HK-2 (cell line): ENCODE data around the gene CTXND1.
A peak's percentile ranks its signal among the peaks of the same experiment; 100 is the strongest.
"Not testable (repeated sequence)": the region's sequence is repeated elsewhere in the genome, so short reads cannot be mapped to it uniquely, and the experiment has no call there.

ENCODE experiments used
- DNase-seq: peaks from one replicate; pipeline ENCODE4 v3.0.0-alpha.2; 2018; ENCODE audit not compliant: unreplicated experiment

Gene CTXND1

DNA sequence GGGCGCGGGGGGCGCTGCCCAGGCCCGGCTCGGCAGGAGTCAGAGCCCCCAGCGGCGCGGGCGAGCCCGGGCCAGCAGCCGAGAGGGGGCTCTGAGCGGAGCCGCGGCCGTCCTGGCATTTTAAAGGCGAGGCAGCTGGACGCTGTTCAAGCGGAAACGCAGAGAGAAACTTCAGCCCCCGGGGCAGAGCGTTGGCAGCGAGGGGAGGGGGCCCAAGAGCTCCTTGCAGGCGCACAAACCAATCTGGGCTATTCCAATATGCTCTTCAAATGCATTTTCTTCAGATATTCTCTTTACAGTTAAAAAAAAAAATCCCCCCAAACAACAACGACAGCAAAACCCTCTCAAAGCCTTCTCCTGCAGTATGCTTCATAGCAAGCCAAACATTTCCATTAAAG lies at the start of gene CTXND1:
Gene CTXND1 (minus strand): TSS at position 93 of the 398 bp plus-strand sequence. CDS start 50,264 bp downstream, outside the sequence.
- DNase-seq: no peak

DNA sequence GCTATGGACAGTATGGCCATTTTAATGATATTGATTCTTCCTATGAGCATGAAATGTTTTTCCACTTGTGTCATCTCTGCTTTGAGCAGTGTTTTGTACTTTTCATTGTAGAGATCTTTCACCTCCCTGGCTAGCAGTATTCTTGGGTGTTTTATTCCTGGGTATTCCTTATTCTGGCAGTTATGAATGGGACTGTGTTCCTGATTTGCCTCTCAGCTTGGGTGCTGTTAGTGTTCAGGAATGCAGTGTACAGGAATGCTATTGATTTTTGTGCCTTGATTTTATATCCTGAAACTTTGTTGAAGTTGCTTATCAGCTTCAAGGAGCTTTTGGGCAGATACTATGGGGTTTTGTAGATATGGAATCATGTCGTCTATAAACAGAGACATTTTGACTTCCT lies 49.5 kb upstream of the CTXND1 start:
- no peak for DNase-seq

DNA sequence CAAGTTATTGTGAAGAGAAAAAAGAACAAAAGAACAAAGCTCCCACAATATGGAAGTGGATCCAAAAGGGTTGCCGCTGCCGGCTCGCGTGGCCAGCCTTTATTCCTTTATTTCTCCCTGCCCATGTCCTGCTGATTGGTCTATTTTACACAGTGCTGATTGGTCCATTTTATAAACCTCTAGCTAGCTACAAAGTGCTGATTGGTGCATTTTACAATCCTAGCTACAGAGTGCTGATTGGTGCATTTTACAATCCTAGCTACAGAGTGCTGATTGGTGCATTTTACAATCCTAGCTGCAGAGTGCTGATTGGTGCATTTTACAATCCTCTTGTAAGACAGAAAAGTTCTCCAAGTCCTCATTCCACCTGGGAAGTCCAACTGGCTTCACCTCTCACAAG lies 43.8 kb upstream of the CTXND1 start:
- not testable (repeated sequence) for DNase-seq

DNA sequence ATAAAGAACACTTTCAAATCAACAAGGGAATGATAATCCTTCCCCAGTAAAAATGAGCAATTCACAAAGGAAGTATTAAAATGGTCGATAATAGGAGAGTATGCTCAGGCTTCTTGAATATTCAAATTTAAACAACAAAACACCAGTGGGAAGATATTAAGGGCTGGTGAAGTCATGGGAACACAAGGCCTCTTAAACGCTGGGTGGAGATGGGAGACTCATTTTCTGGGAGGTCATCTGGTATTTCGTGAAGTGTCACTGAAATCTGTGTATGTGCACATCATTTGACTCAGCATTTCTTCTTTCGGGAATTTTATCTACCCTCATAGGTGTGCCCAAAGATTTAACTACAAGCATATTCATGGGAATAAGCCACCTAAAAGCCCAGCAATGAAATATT lies 40.1 kb upstream of the CTXND1 start:
- DNase-seq: no peak

DNA sequence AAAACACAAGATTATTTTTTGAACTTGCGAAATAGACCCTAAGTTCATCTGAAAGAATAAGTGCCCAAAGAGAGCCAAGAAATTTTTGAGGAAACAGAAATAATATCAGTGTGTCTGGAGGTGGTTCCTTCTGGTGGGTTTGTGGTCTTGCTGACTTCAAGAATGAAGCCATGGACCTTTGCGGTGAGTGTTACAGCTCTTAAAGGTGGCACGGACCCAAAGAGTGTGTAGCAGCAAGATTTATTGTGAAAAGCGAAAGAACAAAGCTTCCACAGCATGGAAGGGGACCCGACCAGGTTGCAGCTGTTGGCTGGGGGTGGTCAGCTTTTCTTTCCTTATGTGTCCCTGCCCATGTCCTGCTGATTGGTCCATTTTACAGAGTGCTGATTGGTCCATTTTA lies 38.9 kb upstream of the CTXND1 start:
- not testable (repeated sequence) for DNase-seq

DNA sequence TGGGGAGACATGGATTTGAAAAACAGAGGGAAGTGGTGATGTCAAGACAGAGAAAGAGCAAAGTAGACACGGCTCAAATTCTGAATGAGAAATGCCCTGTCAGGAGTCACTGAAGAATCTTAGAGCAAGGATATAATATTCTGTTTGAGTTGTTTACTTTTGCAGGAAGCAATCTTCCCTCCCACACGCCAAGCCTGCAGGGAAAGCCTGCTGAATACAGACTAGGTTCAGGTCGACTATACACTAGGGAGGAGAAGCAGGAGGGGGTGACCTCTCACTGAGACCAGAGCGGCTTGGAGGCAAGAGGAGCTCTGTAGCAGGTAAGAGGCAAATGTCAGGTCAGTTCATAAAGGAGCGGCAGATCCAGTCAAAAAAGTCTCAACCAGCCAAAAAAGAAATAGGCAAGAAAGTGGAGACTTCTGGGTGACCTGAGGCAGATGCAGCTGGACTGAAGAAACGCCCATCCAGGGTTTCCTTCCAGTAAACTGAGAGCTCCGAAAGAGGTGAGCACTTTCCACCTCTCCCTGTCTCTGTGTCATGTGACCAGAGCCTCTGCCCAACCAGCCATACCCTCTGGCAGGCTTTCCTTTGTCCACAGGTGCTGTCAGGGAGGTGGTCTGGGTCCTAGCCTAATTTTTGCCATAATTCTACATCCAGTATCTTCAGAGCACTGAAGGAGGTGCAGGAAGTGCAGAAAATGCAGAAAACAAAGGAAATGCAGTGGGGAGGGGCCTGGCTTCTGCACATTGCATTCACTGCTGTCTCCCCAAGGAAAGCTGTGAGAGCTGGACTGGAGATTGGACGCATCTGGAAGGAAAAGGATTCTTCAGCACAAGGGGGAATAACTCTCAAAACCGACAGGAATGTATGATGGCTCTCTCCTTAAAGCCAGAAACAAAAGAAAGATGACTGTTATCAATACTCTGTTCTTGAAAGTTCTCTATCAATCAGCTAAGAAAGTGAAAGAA lies 37.8 kb upstream of the CTXND1 start:
- DNase-seq: no peak

DNA sequence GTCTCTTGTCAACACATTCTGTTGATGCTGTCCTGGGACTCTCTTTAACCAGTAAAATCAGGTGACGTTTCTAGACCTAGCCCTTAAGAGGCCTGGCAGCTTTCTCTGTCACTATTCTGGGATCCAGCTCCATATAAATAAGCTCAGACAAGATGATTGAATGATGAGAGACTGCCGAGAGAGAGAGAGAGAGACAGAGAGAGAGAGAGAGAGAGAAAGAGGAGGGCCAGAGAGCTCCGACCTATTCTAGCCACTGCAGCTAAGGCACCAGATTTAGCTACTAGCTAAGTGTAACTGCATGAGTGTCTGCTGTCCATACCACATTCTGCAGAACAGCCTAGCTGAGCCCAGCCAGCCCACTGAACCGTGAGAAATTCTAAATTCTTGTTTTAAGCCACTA lies 36.1 kb upstream of the CTXND1 start:
- no peak for DNase-seq

DNA sequence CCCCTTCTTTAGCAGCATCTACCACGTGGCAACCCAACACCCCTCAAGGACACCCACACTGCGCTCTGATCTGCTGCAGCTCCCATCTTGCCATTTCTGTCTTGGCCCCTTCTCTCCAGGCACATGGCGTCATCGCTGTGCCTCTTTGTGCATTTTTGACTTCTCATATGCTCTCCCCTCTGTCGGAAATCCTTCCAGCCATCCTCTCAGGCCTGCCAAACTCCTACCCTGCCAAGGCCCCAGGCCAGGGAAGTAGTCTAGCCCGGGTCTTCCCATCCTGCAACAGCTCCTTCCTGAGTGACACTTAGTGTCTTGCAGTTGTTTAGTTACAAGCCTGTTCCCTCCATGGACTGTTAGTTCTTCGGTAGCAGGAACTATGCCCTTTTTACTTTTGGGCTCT lies 34.0 kb upstream of the CTXND1 start:
- no peak for DNase-seq

DNA sequence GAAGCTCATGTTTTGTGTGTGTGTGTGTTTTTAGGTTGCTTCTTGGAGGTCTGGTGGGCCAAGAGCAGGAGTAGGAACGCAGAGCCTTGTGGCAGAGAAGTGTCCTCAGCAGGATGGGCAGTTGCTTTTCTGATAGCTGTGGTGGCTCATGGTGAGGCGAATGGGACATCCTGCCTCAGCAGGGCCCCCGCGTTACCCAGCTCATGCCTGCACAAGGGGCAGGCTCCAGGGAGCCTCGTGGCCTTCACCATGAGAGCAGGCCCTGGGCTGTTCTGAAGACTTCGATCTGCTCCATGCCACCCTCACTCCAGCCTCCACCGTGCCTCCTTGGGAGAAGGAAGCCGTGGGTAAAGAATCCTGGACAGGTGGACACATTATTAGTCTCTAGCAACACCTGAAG lies 33.4 kb upstream of the CTXND1 start:
- no peak for DNase-seq

DNA sequence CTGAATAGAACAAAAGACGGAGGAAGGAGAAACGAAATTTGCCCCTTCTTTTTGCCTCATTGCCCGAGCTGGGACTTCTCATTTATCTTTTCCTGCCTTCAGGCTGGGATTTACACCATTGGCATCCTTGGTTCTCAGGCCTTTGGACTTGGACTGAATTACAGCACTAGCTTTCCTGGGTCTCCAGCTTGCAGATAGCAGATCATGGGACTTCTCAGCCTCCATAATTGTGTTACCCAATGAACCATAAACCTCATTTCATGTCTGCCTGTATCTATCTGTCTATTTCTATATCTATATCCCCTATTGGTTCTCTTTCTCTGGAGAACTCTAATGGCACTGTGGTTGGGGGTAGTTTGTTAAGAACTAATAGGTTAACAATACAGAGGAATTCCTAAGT lies 31.5 kb upstream of the CTXND1 start:
- no peak for DNase-seq

DNA sequence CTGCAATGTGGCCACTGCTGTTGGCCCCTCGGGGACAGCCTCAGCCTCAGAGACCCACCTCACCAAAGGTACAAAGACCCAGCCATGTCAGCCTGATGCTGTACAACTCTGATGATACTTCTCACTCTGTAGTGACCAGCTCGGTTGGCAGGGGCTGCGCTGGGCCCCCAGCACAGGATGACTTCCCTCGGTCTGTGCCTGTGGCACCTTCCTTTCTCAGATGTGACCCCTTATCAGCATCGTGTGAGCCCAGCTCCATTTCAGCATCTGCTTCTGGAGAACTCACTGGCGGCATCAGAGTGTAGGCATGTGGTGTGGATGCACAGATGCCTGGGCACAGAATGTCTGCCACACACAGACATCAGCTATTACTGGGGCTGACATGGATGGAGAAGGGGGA lies 25.1 kb upstream of the CTXND1 start:
- no peak for DNase-seq

DNA sequence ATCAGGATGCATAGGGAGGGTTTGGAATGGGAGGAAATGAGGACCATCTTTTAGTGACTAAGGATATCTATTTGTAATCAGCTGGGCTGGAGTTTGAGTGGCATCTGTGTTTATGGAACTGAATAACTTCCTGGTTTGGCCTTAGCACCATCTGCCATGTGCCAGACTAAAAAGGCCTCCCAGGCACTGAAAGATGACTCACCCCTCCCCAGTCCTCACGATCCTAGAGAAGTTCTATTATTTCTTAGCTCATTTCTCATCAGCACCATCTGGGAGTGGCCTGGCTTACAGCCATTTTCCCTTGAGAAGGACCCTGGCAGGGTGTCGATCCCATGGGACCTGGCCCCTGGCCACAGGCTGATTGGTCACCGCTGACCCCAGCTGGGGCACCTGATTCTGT lies 23.9 kb upstream of the CTXND1 start:
- DNase-seq: no peak

DNA sequence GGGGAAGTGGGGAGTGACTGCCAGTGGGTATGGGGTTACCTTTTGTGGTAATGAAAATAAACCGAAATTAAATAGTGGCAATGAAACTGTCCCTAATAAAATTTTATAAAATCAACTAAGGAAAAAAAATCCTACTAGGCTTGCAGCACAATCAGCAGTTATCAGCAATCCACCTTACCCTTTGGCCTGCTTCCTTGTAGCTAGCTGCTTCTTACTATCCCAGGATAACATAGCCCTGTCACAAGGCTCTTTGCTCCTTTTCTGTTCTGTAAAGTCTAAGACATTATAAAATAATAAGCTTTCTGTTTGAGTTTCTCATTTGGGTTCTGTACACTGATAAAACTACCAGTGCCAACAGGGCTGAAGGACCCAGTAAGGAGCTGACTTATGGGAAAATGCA lies 23.0 kb upstream of the CTXND1 start:
- no peak for DNase-seq

DNA sequence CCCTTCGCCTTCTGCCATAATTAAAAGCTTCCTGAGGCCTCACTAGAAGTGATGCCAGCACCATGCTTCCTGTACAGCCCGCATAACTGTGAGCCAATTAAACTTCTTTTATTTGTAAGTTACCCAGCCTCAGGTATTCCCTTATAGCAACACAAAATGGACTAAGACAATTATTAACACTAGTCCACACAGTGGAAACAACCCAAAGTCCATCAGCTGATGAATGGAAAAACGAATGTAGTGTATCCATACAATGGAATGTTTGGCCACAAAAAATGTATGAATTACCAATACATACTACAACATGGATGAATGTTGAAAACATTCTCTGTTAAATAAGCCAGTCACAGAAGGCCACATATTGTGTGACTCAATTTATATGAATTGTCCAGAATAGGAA lies 22.5 kb upstream of the CTXND1 start:
- no peak for DNase-seq

DNA sequence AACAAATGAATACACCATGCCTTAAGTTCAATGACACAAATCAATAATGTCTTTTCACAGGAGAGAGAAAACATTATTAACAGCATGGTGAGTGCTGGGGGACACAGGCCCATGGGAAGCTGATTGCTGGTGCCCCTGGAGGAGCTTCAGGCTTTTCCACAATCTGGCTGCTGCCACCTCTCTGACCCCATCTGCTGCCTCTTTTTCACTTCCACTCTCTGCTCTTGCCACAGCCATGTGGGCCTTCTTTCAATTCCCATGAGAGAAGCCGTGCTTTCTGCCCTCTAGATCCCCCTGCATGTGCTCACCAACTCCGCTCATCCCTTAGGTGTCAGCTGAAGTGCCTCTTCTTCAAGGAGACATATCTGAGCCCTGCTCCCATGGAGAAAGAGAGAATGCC lies 21.0 kb upstream of the CTXND1 start:
- DNase-seq: no peak

DNA sequence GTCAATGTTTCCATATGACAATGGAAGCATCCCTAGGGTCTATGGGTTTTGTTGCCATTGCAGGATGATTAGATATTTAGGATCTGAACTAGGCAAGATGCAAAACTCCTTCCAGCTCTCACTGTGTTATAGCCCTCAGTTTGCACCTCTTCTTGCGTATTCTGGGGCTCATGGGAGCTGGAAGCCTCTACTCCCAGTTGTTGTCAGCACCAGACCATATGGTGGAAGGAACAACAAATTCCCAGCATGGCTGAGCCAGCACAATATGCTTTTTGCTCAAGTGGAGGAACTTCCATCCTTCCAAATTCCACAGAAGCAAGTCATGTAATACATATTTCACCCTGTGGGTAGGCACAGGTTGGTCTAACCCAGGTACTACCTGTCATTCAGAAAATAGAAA lies 18.5 kb upstream of the CTXND1 start:
- DNase-seq: no peak

DNA sequence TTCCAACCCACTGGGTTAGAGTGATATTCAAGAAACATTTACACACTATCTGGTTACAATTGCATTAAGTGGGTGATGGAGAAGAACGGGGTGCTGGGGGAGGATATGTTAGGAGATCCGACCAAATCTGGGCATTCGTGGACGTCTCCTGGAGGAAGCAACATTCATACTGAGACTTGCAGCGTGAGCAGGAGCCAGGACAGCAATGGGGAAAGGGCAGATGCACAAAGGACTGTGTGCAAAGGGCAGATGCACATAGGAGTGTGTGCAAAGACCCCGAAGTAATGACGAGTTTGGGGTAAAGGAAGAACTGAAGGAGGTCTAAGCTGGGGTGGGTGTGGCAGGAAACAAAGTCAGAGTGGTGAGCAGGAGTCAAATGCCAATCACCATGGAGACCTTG lies 16.1 kb upstream of the CTXND1 start:
- DNase-seq: no peak

DNA sequence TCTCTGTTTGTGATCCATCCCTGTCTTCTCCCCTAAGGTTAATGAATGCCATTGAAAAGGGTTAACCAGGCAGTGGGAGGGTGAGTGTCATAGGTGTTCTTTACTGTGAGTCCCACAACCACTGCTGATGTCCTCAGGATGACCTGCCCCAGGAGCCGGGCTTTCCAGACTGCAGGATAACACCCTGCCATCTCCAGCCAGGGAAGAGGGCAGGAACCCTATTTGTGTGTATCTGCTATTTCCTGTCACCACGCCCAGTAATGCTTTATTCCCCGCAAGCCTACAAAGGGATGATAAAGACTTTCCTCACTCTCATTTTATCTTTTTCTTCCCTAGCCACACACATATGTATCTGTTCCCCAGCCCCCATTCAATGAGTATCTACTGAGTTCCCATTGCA lies 15.6 kb upstream of the CTXND1 start:
- DNase-seq: no peak

DNA sequence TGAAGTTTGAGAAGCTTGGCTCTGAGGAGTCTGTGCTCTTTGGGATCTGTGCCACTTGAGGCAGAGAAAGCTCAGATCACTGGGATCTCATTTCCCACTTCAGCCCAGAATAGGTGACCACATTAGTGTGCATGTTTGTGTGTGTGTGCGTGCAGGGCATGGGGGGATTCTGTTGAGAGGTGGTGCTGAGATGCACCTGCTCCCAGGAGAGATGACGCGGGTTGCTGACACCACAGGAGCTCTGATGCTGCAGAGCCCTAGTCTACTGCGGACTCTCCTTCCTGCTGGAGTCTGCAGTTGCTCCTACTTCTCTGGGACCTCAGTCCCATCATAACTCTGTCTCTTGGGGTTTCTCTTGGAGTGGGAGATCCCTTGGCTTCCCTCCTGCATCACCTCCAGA lies 14.7 kb upstream of the CTXND1 start:
- DNase-seq: no peak

DNA sequence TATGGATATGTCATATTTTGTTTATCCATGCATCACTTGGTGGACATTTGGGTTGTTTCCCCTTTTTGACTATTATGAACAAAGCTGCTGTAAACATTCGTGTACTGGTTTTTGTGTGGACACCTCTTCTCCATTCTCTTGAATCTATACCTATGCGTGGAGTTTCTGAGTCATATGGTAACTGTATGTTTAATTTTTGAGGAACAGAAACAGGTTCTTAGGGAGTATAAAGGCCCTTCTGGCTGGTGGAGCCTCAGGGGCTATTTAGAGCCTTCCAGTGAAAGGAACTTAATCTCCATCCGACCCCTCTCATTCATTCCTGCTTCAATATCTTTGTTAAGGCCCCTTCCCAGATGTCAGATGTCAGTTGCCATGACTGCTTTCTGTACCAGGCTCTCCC lies 14.1 kb upstream of the CTXND1 start:
- DNase-seq: no peak

DNA sequence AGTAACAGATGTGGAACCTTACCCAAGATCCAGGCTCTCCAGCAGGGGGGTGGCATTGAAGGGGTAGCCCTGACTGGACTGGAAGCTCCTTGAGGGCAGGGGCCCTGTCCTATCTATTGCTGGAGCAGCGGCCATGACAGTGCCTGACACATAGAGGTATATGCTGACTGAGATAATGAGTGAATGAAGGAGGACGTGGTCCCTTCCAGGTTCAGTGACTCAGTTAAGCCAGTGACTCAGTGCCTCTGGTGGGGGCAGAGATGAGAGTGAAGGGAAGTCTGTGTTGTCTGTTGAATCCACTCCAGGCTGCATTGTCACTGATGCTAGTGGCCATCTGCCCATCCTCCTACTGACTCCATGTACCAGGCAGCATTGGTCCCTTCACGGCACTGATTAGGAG lies 13.0 kb upstream of the CTXND1 start:
- peak; percentile 6 for DNase-seq

DNA sequence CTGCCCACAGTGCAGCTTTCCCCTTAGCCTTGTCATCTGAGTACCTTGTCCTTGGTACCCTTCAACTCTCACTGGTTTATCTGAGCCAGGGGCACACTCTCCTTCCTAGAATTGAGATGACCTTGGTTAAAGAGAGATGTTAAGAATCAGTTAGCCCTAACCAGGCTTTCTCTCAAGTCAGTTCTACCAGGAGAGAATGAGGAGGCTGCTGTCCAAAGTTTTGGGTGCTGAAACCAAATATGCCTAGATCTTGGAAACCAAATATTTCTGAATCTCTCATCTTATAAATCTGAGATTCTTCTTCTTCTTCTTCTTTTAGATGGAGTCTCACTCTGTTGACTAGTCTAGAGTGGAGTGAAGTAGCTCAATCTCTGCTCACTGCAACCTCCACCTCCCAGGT lies 12.0 kb upstream of the CTXND1 start:
- DNase-seq: no peak

DNA sequence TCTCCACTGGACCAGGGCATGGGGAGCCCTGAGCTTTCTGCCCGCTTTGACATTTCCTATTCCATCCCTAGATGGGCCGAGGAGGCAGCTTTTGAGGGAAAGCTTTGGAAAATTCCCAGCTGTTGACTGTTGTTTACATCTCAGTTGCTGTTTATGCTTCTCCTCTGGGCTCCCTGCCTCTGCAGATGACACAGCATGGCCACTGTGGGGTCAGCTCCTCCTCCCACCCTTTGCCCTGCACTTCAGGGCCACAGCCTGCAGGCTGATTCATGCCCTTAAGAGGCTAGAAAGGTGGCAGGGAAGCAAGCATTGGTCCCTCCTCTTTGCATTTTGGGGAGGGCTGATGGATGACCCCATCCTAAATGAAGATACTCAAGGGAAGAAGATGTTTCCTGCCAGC lies 8.5 kb upstream of the CTXND1 start:
- DNase-seq: no peak

DNA sequence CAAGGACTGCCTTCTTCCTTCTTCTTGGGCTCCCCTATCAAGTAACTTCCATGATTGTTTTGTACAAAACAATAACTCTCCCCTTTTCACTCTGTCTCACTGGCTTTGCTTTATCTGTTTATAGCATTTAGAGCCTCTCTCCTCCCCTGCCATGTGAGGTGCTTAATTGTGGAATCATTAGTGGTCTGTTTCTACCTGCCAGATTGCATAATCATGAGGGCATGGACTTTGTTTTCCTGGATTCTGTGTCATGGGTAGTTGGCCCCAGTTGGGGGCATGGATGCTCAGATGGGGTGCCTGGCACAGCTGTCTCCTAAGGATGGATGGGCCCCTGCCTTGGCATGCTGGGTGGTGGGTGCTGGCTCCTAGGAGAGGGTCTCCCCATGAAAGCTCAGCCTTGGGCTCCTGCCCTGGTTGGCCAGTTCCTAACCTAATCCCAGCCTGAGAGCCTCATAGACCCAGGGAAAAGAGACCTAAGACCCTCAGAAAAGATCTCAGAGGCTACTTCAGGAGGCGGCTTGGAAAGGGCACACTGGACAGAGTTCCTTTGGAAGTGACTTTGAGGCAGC lies 8.0 kb upstream of the CTXND1 start:
- DNase-seq: no peak
